AG04449 (cell line): ENCODE data around the gene RAB6B.

Source experiments
- CTCF ChIA-PET: fragments of 350-600 bp; formaldehyde crosslinking; extraction: SDS; loops from one replicate; lab custom pipeline; 2021; ENCODE audit warnings: antibody characterized with exemption; lab: Yijun Ruan, JAX
- POLR2A ChIA-PET: fragments of 400-600, 350-600 bp; formaldehyde crosslinking; extraction: SDS; loops from one replicate; lab custom pipeline; 2020; ENCODE audit warnings: antibody characterized with exemption, inconsistent platforms; lab: Yijun Ruan, JAX
- DNase-seq: peaks from one replicate; pipeline ENCODE4 v3.0.0-alpha.2; 2010; ENCODE audit warnings: low read depth, low spot score
- H3K4me3 ChIP-seq: 2 replicates; pipeline ENCODE4 v1.5.1; 2011; ENCODE audit warnings: low read depth, mild to moderate bottlenecking, control low read depth, low read length
- TF ChIP-seq, protein P1 (sequence below): IDR thresholded peaks from one replicate; pipeline ENCODE4 v1.5.1; 2011; ENCODE audit warnings: mild to moderate bottlenecking, moderate library complexity, low read length, control low read depth, inconsistent platforms; ENCODE audit not compliant: insufficient read depth; ENCODE audit errors: missing control alignments

The RAB6B gene

DNA sequence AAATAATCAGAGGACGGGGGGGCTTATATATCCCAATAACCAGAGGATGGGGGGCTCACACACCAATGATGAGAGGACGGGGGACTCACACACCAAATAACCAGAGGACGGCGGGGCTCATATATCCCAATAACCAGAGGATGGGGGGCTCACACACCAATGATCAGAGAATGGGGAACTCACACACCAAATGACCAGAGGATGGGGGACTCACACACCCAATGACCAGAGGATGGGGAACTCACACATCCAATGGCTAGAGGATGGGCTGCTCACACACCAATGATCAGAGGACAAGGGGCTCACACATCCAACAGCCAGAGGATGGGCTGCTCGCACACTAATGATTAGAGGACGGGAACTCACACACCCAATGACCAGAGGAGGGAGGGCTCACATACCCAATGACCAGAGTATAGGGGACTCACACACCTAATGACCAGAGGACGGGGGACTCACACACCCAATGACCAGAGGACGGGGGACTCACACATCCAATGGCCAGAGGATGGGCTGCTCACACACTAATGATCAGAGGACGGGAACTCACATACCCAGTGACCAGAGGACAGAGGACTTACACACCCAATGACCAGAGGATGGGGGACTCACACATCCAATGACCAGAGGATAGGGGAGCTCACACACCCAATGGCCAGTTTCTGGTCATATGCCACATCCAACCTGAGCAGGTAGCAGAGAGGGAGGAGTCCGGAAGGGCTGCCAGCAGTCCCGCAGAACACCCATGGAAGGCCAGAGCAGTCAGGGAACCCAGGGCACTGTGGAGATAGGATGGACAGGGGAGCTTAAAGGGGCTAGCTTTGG lies 10.6 kb downstream of the RAB6B start:
- CTCF ChIA-PET: interaction anchor here (0.6 kb wide), 1 partner anchor 45 kb away, joined by 3 read pairs; no protein-coding TSS in a partner anchor
- POLR2A ChIA-PET: no interaction called here

DNA sequence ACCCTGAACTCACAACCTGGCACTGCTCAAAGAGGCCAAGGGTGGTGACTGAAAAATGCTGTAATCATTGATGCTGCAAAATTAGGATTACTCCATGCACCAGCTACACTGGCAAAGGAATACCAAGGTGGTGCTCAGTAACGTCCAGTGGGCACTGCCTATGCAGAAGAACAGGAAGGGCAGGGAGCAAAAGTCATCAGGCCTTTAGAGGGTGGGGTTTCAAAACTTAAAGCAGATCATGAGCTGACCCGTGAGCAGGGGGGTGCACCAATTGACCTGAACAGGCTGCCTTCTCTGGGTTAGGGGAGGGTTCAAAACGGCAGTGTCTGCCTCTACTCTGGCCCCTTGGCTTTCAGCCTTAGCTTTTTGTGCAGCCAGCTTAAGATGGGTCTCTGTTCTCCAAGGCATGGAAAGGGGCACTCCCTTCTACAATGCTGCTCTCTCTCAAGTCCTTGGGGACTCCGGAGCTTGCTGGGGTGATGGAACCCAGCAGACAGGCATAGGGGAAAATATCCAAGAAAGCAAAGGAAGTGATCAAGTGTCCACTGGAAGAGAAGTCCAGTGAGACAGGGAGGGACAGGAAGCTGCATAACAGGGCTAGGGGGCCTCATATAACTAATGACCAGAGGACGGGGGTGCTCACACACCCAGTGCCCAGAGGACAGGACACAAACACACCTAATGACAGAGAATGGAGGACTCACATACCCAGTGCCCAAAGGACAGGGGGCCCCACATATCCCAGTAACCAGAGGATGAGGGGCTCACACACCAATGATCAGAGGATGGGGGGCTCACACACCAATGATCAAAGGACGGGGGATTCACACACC lies 11.4 kb downstream of the RAB6B start:
- CTCF ChIA-PET: interaction anchor here (1.8 kb wide), 1 partner anchor 46 kb away, joined by 5 read pairs; no protein-coding TSS in a partner anchor
- POLR2A ChIA-PET: no interaction called here
- TF ChIP-seq, protein P1, sequence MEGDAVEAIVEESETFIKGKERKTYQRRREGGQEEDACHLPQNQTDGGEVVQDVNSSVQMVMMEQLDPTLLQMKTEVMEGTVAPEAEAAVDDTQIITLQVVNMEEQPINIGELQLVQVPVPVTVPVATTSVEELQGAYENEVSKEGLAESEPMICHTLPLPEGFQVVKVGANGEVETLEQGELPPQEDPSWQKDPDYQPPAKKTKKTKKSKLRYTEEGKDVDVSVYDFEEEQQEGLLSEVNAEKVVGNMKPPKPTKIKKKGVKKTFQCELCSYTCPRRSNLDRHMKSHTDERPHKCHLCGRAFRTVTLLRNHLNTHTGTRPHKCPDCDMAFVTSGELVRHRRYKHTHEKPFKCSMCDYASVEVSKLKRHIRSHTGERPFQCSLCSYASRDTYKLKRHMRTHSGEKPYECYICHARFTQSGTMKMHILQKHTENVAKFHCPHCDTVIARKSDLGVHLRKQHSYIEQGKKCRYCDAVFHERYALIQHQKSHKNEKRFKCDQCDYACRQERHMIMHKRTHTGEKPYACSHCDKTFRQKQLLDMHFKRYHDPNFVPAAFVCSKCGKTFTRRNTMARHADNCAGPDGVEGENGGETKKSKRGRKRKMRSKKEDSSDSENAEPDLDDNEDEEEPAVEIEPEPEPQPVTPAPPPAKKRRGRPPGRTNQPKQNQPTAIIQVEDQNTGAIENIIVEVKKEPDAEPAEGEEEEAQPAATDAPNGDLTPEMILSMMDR: no peak
- no peak for DNase-seq
- no peak overlapping the region for H3K4me3 ChIP-seq

More for the DNA sequence above, 10.6 kb downstream of the RAB6B start:
- no peak for DNase-seq
- TF ChIP-seq, protein P1: no peak
- H3K4me3 ChIP-seq: no peak overlapping the region

DNA sequence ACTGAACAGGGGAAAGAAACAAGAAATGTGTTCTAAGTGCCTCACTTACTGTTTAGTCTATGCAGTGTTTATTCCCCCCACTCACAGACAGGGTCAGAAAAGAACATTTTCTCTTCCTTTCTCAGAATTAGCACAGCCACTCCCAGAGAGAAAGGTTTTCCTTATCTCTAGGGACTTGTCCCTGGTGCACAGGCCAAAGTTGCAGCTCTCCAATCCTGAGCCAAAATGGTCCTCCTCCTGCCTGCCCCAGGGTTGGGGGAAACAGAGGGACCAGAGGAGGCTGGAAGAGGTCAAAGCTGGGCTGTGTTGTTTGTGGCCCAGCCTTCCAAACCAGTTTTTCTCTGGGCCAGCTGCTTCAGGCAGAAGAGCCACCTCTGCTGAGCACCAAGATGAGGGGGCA lies 12.0 kb downstream of the RAB6B start:
- ChIA-PET POLR2A (no interaction called here), CTCF (interaction anchor here (1.8 kb wide), 1 partner anchor 47 kb away, joined by 5 read pairs; no protein-coding TSS in a partner anchor)
- TF ChIP-seq, protein P1: no peak
- no peak for DNase-seq
- H3K4me3 ChIP-seq: no peak overlapping the region

GRCh38 chr3:133882986-133883586 lies 12.6 kb downstream of the RAB6B start:
- TF ChIP-seq, protein P1: no peak
- CTCF ChIA-PET: interaction anchor here (1.8 kb wide), 1 partner anchor 47 kb away, joined by 5 read pairs; no protein-coding TSS in a partner anchor
- POLR2A ChIA-PET: no interaction called here
- no peak overlapping the region for H3K4me3 ChIP-seq
- DNase-seq: no peak

GRCh38 chr3:133881939-133882825 lies 13.5 kb downstream of the RAB6B start:
- CTCF ChIA-PET: interaction anchor here (1.8 kb wide), 1 partner anchor 48 kb away, joined by 5 read pairs; no protein-coding TSS in a partner anchor
- TF ChIP-seq, protein P1: no peak
- no peak overlapping the region for H3K4me3 ChIP-seq
- POLR2A ChIA-PET: no interaction called here
- DNase-seq: no peak
